Stimulated activated CD4-positive, alpha-beta T cell treated with anti-CD3 and anti-CD28 coated beads, Interleukin-4, amount 100 ng/mL, for 48 hours (primary cell): ENCODE results near the gene KCNK1.
A peak's percentile ranks its signal among the peaks of the same experiment; 100 is the strongest.
"Not testable (repeated sequence)": the region's sequence is repeated elsewhere in the genome, so short reads cannot be mapped to it uniquely, and the experiment has no call there.

Source experiments
- DNase-seq, 2 donors: peaks; one replicate each; pipeline ENCODE4 v3.0.0-alpha.2; 2020; ENCODE audit warnings: low read depth in 2 of 2

KCNK1 gene

DNA sequence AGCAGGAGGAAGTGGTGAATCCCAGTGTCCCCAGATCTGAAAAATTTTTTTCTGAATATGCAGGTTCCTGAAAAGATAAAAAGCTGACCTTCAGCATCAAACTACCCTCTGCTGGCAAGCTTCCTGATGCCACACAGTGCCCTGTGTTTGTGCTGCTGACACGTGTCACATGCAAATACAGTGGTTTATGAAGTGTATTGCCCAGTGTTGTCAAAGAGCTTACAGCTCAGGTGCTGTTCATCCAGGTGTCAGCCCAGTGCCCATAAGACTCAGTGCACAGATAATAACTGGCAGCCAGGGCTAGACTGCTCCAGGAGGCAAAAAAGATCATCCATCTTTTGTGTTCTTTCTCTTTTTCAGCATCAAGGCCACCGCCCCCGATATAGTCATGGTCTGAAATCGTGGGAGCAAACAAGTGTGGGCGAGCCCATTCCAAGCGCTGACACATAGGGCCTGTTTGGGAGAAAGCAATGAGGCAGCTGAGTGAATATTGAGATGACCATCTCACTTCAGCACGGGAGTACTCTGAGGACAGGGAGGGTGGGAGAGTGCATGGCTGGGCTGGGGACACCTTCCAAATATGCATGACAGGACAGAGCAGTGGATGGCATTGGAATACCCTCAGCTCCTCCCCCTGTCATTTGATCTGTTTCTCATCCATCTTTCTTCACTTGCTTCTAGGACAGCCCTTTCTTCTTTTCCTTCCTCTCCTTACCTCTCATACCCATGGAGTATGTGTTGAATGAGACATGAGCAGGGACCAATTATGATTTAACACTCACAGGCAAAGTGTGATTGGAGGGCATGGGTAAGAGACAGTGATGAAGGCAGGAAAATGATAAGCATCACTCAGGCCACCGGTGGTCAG is 6.4 kb upstream of the KCNK1 start:
- DNase-seq = no peak

DNA sequence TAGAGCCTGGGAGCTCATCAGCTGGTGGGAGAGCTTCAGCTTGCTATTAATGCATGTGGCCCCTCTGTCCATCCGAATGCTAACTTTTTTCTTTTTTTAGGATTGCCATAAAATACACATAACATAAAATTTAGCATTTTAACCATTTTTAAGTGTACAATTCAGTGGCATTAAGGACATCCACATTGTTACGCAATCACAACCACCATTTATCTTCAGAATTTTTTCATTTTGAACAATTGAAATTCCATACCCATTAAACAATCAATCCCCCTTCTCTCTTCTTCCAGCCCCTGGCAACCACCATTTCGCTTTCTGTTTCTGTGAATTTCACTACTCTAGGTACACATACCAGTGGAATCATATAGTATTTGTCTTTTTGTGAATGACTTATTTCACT is 4.9 kb upstream of the KCNK1 start:
- no peak for DNase-seq

DNA sequence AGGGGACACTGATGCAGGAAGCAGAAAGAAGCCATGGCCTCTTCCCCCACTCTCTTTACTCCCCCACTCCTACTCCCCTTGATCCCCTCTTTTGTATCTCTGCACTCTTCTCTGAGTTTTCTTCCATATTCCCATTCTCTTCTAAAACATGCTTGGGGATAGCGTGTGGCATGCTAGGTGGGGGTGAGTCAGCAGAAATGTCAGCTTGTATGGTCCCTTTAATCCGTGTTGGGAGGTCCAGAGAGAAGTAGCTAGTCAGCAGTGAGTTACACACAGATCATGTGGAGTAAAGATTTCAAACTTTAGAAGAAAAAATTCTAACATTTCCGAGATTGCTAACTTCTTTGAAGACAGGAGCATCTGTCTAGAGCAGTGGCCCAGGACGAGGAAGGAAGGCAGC is 4.0 kb upstream of the KCNK1 start:
- DNase-seq = no peak

DNA sequence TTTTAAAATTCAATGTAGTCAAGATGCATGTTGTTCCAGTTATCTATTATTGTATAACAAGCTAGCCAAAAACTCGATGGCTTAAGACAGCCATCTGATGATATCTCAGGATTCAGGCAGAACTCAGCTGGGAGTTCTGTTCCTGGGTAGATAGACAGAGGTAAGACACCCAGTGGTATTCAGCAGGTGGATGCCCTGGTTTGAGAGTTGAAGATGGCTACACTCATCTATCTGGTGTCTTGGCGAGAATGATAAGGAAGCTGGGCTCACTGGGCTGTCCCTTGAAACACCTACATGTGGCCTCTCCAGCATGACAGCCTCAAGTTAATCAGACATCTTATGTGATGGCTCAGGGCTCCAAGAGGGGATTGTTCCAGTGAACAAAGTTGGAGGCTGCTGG is 3.3 kb upstream of the KCNK1 start:
- DNase-seq = no peak

DNA sequence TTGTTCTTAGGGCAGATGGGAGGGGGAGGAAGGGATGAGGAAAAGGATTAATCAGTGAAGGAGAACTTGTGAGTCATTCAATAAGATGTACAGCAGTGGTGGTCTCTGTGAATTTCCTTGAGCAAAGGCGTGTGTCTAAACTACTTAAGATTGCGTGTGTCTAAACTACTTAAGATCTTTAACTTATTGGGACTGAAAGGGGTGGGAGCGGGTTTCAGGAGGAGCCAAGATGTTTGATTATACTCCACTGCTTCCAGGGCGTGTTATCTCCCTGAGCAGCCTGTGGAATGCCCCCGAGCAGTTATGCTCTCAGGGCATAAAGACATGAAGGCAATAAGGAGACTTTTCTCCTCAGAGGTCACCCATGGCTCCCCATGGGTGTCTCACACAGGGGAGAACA is 2.5 kb upstream of the KCNK1 start:
- DNase-seq = not testable (repeated sequence)

DNA sequence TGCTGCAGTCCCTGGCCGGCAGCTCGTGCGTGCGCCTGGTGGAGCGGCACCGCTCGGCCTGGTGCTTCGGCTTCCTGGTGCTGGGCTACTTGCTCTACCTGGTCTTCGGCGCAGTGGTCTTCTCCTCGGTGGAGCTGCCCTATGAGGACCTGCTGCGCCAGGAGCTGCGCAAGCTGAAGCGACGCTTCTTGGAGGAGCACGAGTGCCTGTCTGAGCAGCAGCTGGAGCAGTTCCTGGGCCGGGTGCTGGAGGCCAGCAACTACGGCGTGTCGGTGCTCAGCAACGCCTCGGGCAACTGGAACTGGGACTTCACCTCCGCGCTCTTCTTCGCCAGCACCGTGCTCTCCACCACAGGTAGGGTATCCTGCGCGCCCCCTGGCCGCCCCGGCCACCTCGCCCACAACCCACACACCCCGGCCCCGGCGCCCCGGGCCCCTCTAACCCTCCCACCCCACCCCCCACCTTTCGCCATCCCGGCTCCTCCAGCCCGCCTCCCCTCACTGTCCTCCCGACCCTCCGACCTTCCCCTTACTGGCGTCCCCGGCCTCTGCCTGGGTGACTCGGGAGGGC is 352 bp downstream of the KCNK1 start:
- DNase-seq = no peak

DNA sequence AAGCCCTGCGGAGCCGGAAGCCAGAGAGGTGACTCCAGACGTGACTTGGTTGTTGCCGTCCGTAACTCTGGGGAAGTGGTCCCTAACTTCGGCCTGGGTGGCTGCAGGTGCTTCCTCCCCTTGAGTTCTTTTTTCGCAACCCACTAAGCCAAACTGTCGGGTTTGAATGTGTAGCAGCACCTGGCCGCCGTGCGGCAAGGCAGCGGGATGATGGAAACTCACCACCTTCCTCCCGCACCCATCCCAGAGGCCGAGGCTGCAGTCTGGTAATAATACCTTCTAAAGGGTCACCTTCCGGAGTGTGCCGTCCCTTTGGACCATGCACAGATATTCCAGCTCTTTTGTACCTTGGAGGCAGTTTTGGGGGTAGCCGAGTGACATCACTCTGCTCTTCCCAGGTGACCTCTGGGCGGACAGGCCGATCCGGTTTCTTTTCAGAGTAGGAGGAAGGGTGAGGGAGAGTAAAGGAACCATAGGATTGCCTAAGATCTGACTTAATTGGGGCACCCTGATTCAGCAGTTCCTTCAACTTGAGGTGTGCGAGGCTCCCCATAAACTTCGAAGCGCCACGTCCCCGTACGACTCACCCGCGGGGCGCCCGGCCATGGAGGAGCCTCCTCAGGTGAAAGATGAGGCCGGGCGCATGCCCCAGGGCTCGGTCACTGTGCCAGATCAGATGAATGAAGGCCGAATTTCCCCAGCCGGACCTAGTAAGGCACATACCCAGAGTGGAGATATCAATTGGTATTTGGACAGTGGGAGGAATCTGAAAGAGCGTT is 1.0 kb downstream of the KCNK1 start:
- no peak for DNase-seq

DNA sequence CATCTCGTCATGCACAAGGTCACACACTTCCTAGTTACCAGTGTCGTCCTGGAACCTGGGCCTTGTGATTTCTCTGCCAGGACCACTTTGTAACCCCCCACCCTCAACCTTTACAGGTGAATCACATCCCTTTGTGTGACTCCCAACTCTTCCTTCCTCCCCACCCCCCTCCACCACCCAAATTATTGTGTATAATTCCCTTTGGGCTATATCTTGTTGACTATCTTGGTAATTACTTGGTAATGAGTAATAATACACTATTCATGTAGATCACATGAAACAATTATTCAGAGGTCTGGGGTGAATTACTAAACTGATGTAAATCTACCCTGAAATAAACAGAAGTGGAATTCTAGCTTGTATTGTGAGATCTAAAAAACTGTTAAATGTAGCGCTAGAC is 1.7 kb downstream of the KCNK1 start:
- no peak for DNase-seq

DNA sequence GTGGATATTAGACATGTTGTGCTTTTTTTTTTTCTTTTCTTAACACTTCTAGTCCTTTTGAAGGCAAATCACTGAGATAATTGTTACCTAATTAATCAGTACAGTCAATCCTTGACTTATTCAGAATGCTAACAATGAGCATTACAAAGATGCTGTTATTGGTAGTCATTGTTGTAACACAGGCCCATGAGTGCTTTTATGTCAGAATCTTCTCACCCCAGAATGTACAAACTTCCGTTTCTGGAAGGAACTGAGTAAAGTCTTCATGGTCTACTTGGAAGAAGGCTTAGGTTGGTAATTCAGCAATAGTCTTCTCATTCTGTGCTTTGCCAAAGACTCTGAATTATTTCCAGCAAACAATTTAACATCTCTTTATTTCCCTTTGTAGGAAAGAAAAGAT is 3.1 kb downstream of the KCNK1 start:
- DNase-seq = no peak

DNA sequence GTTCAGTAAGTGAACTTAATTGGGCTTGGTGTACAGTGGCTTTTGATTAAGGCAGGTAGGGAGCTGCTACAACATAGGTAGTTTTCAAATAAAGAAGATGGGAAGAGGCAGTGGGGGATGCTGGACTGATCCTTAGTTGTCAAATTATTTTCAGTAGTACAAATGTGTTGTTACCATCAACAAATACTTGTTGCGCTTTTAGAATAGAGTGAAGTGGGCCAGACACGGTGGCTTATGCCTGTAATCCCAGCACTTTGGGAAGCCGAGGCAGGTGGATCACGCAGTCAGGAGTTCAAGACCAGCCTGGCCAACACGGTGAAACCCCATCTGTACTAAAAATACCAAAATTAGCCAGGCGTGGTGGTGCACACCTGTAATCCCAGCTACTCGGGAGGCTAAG is 5.5 kb downstream of the KCNK1 start:
- not testable (repeated sequence) for DNase-seq

DNA sequence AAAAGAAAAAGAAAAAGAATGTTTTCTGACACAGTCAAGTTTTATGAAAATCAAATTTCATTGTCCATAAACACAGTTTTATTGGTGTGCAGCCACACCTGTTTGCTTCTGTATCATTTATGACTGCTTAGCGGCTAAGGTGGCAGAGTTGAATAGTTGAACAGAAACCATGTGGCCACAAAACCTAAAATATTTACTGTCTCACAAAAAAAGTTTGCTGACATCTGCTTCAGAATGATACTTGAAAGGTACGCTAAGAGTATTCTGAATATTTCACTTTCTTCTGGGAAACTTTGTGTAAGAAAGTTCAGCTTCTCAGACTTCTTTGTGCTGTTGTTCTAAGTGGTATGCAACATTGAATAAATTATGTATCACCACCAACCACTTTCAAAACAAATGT is 6.2 kb downstream of the KCNK1 start:
- DNase-seq = no peak

DNA sequence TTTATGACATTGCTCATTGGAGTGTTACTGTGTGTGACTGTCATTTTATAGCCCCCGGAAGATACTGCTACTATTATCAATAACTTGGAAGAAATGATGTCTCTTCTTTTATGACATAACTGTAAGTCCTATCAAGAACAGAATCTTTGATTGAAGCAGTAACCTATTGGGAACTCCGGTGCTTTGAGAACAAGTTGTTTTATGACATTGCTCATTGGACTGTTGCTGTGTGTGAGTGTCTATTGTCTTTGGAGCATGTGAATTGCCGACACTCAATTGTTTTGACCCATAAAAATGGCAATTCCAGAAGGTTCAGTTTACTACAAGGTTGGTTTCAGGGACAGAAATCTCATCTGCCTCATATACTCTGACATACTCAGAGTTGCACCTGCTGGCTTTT is 8.0 kb downstream of the KCNK1 start:
- no peak for DNase-seq

DNA sequence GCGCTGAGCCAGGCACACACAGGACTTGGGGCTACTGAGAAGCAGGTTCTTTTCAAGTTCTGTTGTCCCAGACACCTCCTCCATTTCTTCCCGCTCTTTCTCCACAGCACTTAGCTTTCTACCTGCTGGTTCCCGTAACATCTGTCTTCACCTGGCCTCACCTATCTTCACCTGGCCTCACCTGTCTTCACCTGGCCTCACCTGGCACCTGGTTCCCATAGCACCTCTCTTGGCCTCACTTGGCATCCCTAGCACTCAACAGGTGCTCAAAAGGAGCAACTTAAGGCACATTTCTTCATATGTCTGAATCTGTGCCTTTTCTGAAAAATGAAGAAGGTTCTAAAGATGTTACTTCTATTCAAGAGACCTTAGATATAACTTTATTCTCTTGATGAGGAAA is 10.4 kb downstream of the KCNK1 start:
- no peak for DNase-seq

DNA sequence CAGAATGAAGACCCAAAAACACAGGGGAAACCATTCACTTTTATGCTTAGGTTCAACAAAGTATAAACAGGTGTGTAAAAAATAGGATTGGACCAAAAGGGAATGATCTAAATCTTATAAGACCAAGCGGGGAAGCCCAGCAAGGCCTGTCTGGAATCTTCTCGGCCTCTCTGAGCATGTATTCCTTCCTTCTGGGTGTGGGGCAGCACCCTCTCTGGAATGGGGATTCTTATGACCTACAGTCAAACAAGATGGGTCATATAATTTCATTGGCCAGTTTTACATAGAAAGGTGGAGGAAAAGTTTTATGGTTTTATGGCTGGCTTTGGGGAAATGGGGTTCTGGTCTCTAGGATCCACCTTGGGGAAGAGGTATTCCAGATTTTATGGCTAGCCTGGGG is 11.2 kb downstream of the KCNK1 start:
- no peak for DNase-seq

DNA sequence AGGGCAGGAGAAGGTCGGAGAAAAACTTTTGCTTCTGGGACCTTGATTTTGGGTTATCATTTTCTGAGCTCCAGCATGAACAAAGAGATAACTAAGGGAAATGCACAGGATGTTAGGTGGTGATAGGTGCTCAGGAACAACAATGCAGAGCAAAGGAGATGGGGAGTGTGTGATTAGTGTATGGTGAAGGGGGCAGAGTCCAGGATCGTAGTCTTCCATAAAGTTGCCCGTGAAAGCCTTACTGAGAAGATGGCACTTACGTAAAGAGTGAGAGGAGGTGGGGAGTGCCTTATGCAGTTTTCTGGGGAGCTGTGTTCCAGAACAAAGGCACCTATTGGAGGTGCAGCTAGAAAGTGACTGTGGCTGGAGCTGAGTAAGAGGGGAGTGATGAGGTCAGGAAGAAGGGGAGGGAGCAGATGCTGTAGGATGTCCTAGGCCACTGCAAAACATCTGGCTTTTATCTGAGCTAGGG is 11.6 kb downstream of the KCNK1 start:
- DNase-seq = no peak

DNA sequence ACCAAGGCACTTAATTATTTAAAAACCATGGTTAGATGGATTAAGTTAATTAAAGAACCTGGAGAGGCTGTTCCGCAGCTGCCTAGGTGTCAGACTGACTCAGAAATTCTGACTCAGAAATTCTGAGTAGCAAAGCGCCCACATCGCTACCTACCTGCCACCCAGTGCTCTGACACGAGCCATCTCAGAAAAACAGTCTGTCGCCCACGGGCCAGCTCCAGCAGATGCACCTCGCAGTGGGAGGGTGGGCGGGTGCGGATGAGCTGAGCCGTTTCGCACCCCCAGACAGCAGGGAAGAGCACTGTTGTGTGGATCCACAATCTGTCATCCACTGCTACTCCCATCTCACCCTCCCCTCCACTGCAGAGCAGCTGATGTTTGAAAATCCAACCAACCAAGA is 13.5 kb downstream of the KCNK1 start:
- DNase-seq = peak in 1 of 2 donors; percentile 37

DNA sequence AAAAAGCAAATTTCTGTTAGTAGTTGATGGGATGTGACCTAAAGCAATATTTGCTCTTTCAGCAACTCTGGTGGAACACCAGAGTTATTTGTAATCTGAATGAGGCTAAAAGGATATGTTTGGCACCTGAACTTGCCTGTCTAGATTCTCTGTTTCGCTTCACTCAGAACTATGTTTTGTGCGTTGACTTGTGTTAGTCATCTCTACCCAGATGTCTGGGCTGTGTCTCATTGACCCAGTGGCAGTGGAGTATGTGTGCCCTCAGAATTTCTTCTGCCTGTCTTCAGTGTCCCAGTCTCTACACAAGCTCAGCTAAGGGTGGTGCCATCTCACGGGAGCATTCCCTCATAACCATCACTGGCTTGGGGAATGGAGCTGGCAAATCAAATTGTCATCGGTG is 13.9 kb downstream of the KCNK1 start:
- DNase-seq = peak in 1 of 2 donors; percentile 11

DNA sequence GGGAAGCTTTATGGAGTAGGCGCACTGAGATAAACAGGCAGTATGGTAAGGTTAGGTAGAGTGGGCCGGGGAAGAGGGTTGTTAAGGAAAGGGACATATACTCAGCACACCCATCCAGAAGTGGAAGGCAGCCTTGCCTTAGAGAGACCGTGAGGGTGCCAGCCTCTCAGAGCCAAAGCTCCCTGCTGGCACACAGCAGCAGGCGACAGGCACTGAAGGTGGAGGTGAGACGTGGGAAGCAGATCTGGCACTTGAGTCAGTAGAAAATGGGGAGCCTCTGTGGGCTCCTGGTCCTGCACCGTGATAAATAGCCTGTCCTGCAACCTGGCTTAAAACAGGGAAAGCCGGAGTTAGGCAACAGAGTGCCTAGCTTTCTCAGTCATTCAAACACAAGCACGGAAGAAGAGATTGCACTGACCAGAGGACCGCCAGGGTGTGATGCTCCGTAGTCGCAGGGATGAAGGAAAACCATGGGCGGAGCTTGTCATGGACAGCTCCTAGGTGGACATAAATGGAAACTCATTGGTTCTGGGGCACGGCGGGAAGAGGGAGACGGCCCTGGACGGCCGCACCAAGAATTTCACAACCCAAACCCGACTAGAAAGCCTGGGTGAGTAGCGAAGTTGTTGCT is 15.5 kb downstream of the KCNK1 start:
- no peak for DNase-seq

DNA sequence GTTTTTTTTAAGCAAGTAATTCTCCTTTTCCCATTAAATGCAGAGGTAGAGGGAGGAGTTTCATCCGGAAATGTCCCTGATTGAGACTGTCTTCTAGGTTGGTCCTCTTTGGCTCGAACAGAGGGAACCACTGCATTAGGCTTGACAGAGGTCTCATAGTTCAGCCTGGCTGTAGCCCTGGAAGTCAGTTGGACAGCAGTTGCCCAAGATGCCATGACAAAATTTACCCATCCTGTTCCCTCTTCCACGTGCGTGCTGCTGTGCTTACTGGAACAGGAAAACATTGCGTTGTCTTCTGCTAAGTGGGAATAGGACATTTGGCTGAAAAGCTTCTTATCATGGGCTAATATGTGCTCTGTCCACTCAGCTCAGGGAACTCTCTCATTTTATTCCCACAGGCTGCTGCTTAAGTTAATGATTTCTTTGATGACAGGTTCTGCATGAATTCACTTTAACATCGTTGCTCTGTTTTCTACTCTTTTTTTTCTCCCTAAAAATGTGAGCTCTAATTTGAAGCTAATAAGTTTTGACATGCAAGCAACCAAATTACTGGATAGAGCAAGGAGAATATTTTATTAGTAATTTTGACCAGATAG is 18.0 kb downstream of the KCNK1 start:
- DNase-seq = no peak

DNA sequence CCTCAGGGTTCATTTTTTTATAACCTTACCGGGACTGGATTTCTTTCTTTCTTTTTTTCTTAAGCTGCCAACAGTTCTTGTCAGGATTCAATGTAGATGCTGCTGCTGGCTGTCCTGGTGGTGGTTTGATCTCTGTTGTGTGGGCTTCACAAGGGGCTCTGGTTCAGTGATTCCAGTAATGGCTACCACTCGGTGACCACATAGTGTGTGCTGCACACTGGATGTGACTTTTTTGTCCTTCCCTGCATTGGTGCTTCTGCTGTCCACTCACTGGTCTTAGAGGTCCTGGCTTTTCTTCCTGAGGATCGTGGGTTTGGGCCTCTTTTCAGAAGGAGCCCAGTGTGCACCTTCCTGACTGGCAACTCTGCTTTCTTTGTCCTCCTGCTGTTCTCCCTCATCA is 18.5 kb downstream of the KCNK1 start:
- DNase-seq = no peak

DNA sequence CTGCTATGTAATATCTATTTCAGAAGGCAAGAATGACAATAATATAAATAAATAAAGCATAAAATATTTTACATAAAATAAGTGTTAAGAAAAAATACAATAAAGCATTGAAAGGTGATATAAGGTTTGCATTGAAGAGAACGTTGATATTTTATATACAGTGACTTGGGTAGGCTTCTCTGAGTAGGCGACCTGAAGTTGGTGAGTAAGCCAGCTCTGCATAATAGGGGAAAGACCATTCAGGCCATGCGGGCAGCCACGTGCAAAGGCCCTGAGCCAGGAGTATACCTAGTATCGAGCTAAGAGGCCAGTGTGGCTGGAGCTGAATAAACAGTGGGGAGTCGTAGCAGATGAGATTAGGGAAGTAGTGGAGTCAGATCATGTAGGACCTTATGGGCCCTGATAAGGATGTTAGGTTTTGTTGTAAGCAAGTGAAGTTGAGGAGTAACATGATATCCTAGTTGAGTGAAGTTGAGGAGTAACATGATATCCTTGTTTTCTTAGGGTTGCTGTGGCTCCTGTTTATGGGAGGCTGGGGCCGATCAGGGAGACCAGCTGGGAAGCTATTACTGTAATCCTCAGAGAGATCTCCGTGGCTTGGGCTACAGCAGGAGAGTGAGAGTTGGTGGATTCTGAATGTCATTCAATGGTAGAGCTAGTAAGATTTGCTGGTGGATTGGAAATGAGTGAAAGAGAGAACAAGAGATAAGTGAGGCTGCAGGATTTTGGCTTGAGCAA is 22.0 kb downstream of the KCNK1 start:
- no peak for DNase-seq
